HG03432 (cell line): ENCODE results near the gene ZNF566.
A peak's percentile ranks its signal among the peaks of the same experiment; 100 is the strongest.

ENCODE experiments used
- ATAC-seq: cut with Tn5 transposase; IDR thresholded peaks from one replicate; pipeline ENCODE4 v1.9.1; 2021; ENCODE audit warnings: mild to moderate bottlenecking, moderate library complexity; ENCODE audit not compliant: unreplicated experiment

ZNF566 gene

DNA sequence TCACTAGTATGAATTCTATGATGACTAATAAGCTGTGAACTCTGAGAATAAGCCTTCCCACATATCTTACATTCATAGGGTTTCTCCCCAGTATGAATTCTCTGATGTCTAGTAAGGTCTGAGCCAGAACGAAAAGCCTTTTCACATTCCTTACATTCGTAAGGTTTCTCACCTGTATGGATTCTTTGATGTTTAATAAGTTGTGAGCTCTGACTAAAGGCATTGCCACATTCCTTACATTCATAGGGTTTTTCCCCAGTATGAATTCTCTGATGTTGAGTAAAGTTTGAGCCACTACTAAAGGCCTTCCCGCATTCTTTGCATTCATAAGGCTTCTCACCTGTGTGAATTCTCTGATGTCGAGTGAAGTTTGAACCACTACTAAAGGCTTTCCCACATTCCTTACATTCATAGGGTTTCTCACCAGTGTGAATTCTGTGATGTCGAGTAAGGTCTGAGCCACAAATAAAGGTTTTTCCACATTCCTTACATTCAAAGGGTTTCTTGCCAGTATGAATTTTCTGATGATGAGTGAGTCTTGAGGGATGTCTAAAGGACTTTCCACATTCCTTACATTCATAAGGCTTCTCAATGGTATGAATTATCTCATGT, 40.2 kb downstream of the ZNF566 start:
- no peak for ATAC-seq

DNA sequence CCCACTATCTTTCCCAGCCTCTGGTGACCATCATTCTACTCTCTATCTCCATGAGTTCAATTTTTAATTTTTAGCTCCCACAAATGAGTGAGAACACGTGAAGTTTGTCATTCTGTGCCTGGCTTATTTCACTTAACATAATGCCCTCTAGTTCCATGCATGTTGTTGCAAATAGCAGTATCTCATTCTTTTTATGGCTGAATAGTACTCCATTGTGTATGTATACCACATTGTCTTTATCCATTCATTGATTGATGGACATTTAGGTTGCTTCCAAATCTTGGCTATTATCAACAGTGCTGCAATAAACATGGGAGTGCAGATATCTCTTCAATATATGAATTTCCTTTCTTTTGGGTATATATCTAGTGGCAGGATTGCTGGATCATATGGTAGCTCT, 48.0 kb downstream of the ZNF566 start:
- no peak for ATAC-seq

DNA sequence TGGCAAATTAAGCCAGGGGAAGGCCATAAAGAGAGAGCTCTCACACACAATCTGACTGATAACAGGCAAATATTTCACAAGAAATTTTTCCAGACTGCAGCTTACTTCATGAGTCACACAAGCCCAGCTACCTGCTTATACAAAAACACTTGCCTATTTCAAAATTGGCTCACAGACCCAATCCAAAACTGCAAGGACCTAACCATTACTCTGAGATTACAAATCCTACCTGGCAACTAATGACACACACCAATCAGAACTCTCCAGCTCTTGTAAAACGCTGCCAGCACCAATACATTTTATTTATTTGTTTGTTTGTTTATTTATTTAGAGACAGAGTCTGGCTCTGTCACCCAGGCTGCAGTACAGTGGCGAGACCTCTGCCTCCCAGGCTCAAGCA, 52.8 kb downstream of the ZNF566 start:
- ATAC-seq = no peak

DNA sequence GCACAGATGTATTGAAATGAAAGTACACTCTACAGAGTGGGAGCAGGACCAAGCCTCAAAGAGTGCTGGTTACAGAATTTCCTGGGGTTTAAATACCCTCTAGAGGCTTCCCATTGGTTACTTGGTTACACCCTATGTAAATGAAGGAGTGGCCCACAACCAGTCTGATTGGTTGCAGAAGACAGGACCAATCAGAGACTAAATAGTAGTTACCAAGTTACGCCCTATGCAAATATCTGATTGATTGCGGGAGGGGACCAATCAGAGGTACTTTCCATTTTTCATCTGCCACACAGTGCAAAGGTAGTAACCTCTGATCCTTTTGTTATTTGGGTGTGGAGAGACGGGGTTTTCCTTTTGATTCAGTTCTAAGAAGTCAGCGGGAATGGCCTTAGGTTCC, 65.4 kb downstream of the ZNF566 start:
- no peak for ATAC-seq

DNA sequence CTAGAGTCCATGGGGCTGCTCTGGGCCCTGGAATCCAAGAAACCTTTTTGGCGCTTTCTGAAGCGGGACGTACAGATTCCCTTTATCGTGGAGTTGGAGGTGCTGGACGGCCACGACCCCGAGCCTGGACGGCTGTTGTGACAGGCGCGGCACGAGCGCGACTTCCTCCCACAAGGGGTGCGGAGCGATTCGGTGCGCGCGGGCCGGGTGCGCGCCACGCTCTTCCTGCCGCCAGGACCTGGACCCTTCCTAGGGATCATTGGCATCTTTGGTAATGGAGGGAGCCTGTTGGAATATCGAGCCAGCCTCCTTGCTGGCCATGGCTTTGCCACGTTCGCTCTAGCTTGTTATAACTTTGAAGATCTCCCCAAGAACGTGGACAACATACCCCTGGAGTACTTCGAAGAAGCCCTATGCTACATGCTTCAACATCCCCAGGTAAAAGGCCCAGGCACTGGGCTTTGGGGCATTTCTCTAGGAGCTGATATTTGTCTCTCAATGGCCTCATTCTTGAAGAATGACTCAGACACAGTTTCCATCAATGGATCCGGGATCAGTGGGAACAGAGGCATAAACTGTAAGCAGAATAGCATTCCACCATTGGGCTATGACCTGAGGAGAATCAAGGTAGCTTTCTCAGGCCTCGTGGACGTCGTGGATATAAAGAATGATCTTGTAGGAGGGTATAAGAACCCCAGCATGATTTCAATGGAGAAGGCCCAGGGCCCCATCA, 67.4 kb downstream of the ZNF566 start:
- no peak for ATAC-seq

DNA sequence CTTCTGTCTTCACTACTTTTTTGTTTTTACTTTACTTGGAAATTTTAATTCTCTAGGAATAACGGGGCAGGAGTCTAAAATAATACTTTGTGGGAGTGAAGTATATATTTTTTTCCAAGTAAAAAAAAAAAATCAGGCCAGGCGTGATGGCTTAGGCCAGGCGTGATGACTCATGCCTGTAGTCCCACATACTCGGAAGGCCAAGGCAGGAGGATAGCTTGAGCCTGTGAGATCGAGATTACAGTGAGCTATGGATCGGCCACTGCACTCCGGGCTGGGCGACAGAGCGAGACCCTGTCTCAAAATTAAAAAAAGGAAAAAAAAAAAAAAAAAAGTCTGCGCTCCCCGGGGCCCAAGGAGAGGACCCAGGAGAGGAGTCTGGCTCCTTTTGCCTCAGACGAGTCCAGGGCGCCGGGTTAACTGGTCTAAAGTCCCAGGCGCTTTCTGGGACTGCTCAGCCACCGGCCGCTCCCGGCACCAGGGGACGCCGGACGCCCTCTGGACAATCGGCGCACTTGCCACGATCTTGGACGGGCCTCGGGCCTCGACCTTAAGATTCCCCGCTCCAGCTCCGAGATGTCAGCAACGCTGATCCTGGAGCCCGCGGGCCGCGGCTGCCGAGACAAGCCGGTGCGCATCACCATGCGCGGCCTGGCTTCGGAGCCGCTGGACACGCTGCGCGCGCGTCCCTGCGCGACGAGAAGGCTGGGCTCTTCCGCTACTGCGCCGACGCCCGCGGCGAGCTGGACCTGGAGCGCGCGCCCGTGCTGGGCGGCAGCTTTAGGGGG, 68.2 kb downstream of the ZNF566 start:
- no peak for ATAC-seq

DNA sequence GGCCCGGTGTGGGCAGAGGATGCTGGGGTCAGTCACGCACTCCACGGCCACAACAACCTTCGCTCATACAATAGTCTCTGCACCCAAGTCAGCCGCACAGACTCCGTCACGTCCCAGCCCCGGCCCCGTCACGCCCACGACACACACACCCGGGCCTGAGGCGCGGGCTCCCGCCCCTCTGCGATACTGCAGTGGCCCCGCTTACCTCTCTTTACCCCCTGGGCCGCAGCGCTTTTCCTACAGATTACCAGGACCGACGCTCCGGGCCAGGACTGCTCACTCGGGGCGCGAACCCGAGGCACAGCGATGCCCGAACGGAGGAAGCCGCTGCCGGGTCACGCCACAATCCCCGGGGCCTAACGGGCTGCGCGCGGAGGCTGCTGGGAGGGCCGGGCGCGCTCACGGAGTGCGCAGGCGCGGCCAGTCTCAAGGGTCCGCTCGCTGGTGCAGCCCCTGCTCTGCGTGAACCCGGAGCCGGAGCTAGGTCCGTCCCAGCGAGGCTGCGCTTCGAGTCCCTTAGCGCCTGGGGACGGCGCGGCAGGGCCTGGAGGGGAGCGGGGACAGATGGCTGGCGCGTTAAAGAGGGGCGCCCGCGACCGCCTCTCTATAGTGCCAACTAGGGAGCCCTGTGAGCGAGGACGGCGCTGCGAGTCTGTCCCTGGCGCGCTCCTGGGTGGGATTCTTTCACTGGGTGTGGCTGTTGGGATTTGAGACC, 70.9 kb downstream of the ZNF566 start, which contains the start of gene ZFP82:
Gene ZFP82 (minus strand): TSS at position 358 of the 715 bp plus-strand sequence. CDS start 8,855 bp downstream, outside the sequence.
- peak; percentile 90 for ATAC-seq

DNA sequence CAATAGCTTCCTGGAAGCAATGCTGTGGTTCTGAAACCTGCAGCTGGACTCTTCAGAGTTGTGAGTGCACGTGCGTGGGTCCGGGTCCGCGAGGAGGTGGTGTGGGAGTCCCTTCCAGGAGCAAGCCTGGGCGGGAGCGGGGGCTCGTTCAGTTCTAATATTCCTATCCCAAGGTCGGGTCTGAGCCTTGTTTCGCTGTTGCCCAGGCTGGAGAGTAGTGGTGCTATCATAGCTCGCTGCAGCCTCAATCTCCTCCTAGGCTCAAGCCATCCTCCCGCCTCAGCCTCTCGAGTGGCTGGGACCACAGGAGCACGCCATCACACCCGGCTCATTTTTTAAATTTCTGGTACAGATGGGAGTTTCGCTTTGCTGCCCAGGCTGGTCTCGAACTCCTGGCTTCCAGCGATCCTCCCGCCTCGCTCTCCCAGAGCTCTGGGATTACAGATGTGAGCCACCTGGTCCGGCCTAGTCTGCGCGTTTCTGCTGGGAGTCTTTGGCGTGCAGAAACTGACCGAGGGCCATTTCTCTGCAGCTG, 71.5 kb downstream of the ZNF566 start:
- no peak for ATAC-seq

DNA sequence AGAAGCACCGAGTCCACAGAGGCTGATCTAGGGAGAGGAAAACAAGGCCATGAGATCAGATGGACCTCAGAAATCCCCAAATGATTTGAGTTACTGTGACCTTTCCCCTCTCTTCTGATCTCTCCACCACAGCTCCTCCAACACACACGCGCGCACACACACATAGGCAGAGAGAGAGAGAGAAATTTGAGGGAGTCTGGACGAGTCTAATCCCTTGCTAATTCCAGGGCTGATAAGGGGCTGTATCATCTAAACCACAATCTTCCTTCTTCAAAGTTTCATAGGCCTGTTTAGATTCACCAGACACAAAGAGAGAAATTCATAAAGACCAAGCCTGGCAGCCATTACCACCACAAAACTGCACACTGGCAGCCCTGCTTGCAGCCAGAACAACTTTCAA, 79.5 kb downstream of the ZNF566 start:
- ATAC-seq = no peak

DNA sequence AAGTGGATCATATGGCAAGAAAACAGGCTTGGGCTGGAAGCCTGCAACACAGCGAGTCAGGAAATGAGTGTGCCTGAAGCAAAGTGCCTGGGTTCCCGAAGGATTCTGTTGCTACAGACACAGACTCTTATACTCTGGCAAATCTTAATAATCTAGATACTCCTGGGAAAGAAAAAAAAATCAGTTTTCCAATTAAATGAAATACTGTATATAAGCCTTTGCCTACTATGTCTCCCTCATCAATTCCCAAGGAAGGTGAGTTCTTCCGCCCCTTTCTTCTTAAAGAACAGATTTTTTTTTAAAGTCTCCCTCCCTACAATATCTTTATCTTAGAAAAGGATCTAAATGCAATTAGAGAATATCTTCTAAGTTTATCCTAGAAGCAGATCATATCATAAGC, 81.3 kb downstream of the ZNF566 start:
- no peak for ATAC-seq

DNA sequence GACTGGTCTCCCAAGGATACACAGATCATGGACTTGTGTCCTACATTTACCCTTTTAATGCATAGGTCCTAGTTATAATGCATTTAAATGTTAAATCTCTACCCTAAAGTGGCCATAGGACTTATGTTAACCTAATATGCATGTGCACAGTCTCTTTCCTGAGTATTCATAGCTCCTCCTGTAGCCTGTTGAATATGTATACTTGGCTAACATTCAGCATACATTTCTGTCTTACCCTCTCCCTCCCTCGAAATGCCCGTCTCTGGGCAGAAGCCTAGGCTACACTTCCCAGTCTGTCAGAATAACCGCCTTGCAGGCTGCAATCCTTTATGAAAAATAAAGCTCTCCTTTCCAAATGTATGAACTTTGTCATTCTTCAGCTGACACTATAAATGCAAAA, 84.9 kb downstream of the ZNF566 start:
- ATAC-seq = no peak

DNA sequence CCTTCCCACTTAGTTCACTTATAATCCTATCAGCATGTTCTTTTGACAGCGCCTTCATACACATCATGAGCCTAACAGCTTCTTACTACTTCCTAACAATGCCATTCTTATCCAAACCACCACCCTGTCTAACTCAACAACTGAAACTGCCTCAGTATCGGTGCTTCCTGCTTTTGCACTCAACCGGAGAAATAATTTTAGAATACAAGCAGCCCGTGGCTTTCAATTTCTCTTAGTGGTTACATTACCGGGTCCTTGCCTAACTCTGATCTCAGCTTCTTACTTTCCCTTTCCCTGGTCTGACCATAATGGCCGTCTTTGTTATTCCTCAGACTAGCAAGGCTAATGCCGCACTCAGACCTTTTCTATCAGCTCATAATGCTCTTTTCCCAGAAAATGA, 87.9 kb downstream of the ZNF566 start:
- ATAC-seq = no peak

DNA sequence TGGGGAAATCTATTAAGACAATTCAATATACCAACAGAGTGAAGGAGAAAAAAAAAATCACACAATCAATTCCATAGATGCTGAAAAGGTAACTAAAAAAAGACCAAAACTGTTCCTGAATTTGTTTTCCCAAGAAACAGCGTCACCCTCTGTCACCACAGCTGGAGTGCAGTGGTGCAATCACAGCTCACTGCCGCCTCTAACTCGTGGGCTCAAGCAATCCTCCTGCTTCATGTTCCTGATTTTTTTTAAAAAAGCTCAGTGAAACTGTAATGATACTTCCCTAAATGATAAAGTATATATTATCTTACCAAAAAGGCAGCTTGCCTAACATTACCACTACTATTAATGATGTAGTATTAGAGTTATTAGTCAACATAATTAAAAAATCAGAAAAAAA, 90.8 kb downstream of the ZNF566 start:
- no peak for ATAC-seq
